Endometrial microvascular endothelial cells (primary cell): ENCODE results near the gene ZFTA. TPM values are rescaled to one million over a fixed set of nuclear protein-coding genes. Genes with fewer than 3 reads are reported as not detected.
"Not testable (repeated sequence)": the region's sequence is repeated elsewhere in the genome, so short reads cannot be mapped to it uniquely, and the experiment has no call there.

Experiments used
- in situ Hi-C: cut with HindIII; loops from 2 replicates; pipeline ENCODE4 v1.10.0; 2017; ENCODE audit warnings: low sequenced_read_pairs, low pct_unique_long_range_greater_than_20kb; ENCODE audit errors: inconsistent ontology term
- total RNA-seq: library from RNA; depleted of rRNA; stranded (reverse); fragments of >200 nt; gene quantifications from one replicate; pipeline ENCODE4 v1.2.3, GENCODE V29; 2015; ENCODE audit errors: inconsistent ontology term

Gene ZFTA
- total RNA-seq = 10.6 TPM

- in situ Hi-C loops = no loop called here
Observed at GRCh38 chr11:63768237-63769041, at the start of gene ZFTA. Gene ZFTA, minus strand, starts transcription at chr11:63768775. Its CDS starts 153 bp downstream, at chr11:63768622.

GRCh38 chr11:63817758-63818498 lies 49.4 kb upstream of the ZFTA start:
- in situ Hi-C loops = no loop called here

GRCh38 chr11:63816732-63817131 lies 48.2 kb upstream of the ZFTA start:
- in situ Hi-C loops = no loop called here

GRCh38 chr11:63816166-63816565 lies 47.6 kb upstream of the ZFTA start:
- in situ Hi-C loops = no loop called here

- in situ Hi-C loops = no loop called here
Observed at GRCh38 chr11:63814383-63814736, 45.8 kb upstream of the ZFTA start.

- in situ Hi-C loops = no loop called here
Observed at GRCh38 chr11:63813563-63814382, 45.2 kb upstream of the ZFTA start.

GRCh38 chr11:63813035-63813562 lies 44.5 kb upstream of the ZFTA start, which contains the start of gene SPINDOC:
Gene SPINDOC, plus strand, starts transcription at chr11:63813456. Its CDS starts 231 bp downstream, at chr11:63813687.
- in situ Hi-C loops = no loop called here

GRCh38 chr11:63811522-63811921 lies 42.9 kb upstream of the ZFTA start:
- in situ Hi-C loops = no loop called here

GRCh38 chr11:63810383-63810782 lies 41.8 kb upstream of the ZFTA start:
- in situ Hi-C loops = not testable (repeated sequence)

- in situ Hi-C loops = no loop called here
Observed at GRCh38 chr11:63805844-63806415, 37.4 kb upstream of the ZFTA start.

- in situ Hi-C loops = no loop called here
Observed at GRCh38 chr11:63804259-63804658, 35.7 kb upstream of the ZFTA start.

GRCh38 chr11:63802637-63803414 lies 34.3 kb upstream of the ZFTA start:
- in situ Hi-C loops = no loop called here

GRCh38 chr11:63800921-63801320 lies 32.3 kb upstream of the ZFTA start:
- in situ Hi-C loops = no loop called here

- in situ Hi-C loops = no loop called here
Observed at GRCh38 chr11:63795066-63795465, 26.5 kb upstream of the ZFTA start.

GRCh38 chr11:63793161-63793560 lies 24.6 kb upstream of the ZFTA start:
- in situ Hi-C loops = no loop called here

GRCh38 chr11:63791495-63792167 lies 23.1 kb upstream of the ZFTA start:
- in situ Hi-C loops = no loop called here

GRCh38 chr11:63785823-63786222 lies 17.2 kb upstream of the ZFTA start:
- in situ Hi-C loops = no loop called here
